SHP77 (cell line): Measurements from ENCODE around the gene COL5A1.

Source experiments
- DNase-seq, 2 experiments: peaks; one replicate each; lab custom pipeline; 2025; lab: John Stamatoyannopoulos, UW

Gene COL5A1

GRCh38 chr9:134818591-134818990 lies 177.0 kb downstream of the COL5A1 start:
- no peak for DNase-seq

DNA sequence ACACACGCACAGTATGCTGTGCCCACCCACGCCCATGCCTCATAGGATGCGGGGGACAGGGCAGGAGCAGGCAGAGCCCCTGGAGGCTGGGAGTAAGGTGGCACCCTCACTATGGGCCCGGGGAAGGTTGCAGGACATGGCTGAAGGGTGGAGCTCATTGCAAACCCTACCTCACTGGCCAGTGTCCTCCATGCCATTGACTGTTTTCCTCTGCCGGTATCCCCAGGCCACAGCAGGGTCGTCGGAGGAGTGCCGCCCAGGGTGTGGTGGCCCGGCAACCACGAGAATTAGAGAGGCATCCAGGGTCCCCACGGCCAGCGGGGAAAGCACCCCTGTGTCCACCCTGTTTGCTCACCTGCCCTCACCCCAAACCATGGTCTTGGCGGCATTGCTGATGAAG lies 179.3 kb downstream of the COL5A1 start:
- DNase-seq, result no peak

DNA sequence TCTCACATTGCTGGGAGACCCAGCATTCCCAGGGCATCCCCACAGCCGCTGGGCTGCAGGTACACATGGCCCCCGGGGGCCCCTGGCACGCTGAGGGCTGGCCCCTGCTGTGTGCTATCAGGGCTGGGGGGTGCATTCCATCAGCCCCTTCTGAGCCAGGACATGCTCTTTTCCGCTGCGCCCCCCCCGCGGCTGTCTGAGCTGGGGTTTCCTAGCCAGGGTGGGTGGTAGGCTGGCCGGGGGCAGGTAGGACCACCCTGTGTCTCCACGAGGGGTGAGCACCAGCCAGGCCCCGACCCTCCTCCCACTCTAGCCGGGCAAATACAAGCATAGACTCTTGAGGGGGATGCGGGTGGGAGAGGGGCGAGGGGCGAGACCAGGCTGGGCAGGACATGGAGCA lies 180.9 kb downstream of the COL5A1 start:
- DNase-seq, result no peak

DNA sequence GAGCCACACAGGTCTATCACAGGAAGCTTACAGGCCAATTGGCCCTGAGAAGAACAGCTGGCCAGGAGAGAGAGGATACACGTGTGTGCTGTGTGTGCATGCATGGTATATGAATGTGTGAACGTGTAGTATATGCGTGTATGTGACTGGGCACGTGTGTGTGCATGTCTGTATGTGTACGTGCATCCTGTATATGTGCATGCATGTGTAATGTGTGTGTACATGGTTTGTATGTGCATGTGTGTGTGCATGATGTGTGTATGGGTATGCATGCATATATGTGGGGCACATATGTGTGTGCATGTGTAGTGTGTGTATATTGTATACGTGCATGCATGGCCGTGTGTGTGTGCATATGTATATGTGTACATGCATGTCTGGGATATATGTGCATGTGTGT lies 182.0 kb downstream of the COL5A1 start:
- no peak for DNase-seq

- no peak for DNase-seq
These were observed 183.0 kb downstream of the COL5A1 start for GRCh38 chr9:134824583-134824982.

DNA sequence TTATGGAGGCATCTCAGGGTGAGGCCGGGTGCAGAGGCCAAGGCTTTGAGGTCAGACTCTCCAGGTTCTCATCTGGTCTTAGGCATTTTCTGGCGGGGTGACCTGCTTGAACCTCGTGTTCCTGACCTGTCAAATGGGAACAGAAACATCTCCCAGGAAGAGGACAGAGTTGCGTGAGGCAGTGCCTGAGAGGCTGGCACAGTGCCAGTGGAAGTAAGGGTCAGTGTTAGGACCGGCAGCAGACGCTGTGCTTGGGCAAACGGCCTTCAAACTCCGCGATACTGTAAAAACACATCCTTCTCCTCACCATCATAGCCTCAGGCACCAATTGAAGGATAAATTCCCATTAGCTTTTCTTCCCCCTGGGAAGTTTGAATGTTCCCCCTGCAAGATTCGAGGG lies 183.4 kb downstream of the COL5A1 start:
- DNase-seq, result no peak

DNA sequence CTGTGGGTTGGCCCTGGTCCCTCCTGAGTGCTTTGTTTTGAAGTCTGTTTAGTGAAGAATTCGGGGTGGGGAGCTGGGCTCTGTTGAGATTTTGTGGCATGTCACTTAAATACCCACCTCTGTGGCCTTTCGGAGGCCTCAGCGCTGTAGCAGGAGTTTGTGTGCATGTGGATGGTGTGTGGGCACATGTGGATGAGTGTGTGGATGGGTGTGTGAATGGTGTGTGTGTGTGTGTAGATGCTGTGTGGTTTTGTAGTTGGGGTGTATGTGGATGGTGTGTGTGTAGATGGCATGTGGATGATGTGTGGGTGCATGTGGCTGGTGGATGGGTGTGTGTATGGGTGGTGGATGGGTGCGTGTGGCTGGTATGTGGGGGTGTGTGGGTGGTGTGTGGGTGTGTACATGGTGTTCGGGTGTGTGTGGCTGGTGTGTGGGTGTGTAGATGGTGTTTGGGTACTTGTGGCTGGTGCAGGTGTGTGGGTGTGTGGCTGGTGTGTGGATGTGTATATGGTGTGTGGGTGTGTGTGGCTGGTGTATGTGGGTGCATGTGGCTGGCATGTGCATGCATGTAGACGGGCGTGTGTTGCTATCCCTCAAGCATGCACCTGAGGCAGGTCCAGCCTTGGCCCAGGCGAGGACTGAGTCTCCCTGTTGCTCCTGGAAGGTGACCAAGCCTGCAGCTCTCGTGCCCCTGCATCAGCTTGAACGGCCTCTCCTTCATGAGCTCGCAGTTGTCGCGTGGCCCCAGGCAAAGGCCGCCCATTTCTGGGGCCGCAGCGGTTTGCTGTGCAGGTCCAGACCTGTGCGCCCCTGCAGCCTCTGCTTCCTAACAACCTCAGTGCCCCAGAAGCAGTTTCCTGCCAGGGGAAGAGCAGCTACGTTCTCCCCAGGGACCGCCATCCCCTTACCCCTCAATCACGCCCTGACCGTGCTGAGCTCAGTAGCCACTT lies 185.0 kb downstream of the COL5A1 start:
- no peak for DNase-seq

DNA sequence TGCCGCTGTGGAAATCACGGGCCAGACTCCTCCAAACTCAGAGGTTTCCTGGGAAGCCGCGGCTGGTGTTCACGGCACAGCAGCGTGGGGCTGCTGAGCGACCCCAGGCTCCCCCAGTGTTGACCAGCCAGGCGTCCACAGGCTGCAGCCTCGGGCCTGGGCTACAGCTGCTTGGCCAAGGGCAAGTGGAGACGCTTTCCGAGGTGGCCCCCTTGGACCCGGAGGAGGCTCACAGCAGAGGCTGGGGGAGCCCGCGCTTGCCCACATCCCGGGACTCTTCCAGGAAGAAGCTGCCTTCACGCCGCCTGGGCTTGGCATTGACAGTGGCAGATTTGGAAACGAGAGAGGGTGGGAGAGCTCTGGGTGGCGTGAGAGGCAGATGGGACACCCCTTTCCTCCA lies 186.0 kb downstream of the COL5A1 start:
- DNase-seq, result no peak

DNA sequence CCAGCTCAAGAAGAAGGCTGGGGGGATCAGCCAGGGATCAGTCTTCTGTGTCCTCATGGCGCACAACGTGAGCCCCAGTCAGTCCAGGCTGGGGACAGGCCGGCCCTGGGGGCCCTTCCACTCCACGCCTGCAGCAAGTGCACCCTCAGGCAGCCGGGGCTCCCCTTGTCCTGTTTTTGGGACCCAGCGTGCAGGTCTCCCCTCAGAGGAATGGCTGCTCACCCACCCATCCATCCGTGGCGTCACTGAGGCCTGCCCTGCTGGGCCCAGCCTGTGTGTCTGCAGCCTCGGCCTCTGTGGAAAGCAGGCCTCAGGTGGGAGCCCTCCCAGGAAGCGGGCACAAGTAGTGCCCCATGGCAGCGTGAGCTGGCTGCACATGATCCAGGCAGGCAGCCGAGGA lies 186.4 kb downstream of the COL5A1 start:
- no peak for DNase-seq

- no peak for DNase-seq
These were observed 187.3 kb downstream of the COL5A1 start for GRCh38 chr9:134828892-134829291.

- no peak for DNase-seq
These were observed 187.8 kb downstream of the COL5A1 start for GRCh38 chr9:134829356-134829937.

DNA sequence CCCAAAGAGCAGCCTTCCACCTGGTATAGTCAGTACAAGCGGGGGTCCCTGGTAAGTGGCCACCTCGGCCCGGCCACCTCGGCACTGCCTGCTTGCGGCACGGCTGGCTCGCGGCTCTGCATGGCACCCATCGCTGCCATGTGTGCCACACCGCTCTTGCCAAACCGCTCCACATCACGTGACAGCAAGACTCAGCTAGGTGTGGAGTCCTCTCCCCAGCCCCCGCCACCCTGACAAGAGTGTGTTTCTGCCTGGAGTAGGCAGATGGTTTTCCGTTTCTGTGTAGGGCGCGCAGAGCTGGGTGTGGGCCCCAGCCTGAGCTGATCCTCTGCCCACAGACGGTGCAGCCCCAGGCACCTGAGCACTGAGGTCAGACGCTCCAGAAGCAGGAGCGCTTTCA lies 188.5 kb downstream of the COL5A1 start:
- DNase-seq, result no peak

- DNase-seq, result no peak
These were observed 189.5 kb downstream of the COL5A1 start for GRCh38 chr9:134830926-134831720.

DNA sequence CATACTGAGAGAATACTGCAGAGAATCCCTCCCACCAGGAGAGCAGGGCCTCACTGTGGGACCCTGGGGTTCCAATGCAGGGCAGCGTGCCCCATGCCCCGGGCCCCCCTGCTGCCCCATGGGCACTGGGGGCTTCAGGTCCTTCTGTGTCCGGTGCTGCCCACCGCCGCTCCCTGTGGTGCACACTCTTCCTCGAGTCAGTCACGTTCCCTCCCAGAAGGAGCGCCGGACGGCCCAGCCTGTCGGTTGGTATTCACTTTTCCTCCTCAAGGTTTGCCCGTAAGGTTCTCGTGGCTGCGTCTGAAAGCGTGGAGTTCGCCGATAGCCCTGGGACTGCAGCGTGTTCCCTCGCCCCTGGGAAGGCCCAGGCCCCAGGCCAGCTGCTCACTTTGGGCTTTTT lies 190.9 kb downstream of the COL5A1 start:
- no peak for DNase-seq

DNA sequence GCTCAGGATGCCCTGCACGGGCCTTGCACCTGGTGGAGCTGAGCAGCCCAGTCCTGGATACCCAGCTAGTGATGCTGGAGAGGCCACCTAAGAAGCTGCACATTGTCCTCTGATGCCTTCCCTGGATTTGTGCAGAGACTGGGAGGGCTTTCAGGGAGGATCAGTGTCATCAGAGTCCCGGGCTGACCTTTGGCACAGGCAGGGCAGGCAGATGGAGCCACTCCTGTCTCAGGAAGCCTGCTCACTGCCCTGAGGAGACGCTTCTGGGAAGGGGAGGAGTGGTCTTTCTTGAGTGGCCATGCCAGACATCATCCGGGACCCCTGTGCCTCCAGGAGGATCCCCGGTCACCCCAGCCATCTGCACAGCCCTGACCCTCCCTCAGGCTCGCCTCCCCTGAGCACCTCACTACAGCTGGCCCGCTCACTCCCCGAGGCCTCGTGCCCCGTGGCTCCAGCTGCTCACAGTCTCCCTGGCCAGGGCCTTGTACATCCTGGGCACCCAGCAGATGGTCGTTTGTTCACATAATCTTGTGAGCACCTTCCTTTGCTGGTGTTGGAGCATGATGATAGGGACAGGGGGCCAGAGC lies 191.8 kb downstream of the COL5A1 start:
- DNase-seq, result no peak

DNA sequence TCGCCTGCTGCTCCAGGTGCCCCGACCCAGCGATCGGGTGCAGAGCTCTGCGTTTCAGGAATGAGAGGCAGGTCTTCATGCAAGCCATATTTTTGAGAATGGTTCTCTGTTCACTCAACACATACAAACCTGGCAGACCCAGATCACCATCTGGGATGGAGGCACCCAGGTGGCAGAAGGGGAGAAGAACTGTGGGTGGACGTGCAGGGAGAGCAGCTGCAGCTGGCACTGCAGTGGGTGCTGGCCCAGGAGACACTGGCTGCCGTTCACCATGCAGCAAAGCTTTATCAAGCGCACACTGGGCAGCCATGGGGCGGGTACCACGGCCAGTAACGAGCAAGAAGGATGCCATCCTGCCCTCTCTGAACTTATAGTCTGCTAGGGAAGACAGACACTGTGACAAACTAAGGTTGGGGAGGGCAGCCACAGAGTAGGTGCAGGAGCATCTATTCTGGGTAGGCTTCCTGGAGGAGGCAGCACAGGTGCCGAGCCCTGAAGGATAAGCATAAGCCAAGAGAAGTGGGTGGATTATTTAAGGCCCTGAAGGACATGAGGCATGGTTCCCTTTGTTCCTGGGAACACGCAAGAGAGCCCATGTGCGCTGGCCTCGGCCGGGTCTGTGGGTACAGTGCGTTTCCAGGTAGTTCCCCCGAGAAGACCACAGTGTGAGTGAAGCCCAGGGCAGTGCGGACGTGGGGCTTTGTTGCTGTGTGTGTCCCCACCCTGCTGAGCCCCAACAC lies 192.8 kb downstream of the COL5A1 start:
- no peak for DNase-seq

GRCh38 chr9:134834957-134835419 lies 193.4 kb downstream of the COL5A1 start:
- no peak for DNase-seq

GRCh38 chr9:134835448-134835847 lies 193.8 kb downstream of the COL5A1 start:
- DNase-seq, result no peak

DNA sequence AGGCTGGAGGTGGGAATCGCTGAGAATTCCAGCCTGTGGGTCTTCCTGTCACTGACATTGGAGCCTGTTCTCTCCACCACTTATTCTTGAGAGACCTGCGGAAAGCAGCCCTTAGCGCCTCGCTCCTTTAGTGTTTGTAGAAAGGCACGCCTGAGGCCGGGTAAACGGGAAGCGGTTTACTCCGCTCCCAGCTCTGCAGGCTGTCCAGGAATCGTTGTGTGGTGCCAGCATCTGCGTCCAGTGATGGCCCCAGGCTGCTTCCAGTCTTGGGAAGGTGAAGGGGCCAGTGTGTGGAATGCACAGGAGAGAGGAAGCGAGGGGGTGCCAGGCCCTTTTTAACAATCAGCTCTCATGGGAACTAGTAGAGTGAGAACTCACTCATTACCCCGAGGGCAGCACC lies 194.4 kb downstream of the COL5A1 start:
- no peak for DNase-seq

DNA sequence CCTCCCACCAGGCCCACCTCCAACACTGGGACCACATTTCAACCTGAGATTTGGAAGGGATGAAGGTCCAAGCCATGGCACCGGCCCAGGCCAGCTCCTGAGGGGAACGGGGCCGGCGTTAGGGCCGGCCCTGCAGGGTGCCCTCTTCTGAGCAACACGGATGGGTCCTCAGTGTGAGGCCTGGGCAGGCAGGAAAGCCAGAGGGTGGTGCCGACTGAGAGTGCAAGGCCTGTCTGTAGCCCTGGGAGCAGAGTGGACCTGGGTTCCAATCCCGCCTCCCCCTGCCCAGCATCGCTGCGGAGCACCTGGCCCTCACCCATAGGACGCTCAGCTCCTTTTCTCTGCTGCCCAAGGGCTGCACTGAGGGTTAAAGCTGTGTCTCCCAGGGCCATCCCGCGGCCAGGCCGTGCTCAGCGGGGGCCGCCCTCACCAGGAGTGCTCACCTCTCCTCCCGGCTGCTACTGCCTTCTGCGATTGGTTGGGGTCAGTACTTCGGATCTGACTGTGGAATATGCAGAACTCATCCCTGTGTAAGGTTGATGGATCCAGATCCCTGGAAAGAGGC lies 194.9 kb downstream of the COL5A1 start:
- DNase-seq, result no peak

DNA sequence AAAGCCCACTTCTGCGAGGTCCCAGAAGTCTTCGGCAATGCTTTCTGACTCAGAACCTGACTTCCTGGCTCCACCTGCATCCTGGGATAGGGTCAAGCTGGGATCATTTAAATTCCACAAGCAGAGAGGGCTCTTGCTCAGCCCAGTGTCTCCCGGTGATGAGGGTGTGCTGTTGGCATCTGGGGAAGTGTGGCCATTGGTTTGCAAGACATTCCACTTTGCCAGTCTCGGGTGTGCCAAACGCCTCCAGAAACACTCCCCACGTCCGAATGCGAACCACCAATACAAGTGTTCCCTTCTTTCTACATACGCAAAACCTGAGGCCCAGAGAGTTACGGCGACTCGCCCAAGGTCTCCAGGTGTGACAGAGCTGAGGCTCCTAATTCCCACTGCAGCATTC lies 195.9 kb downstream of the COL5A1 start:
- no peak for DNase-seq
